H1 (cell line): Measurements from ENCODE around the gene LAMP5. TPM values are rescaled to one million over a fixed set of nuclear protein-coding genes. Genes with fewer than 3 reads are reported as not detected.

Experiments
- CTCF ChIA-PET: fragments of 300-600 bp; sonication (Branson Sonifier 250); formaldehyde crosslinking; loops from one replicate; lab custom pipeline; 2021; ENCODE audit not compliant: partially characterized antibody; lab: Charles Lee
- POLR2A ChIA-PET: fragments of 300-600 bp; sonication (Branson Sonifier 250); formaldehyde crosslinking; loops from one replicate; lab custom pipeline; 2021; ENCODE audit warnings: inconsistent platforms; ENCODE audit not compliant: partially characterized antibody; lab: Charles Lee
- DNase-seq, 2 experiments: peaks; one replicate each; pipeline versions ENCODE4 v3.0.0 to v3.0.0-alpha.2; 2010 to 2022; ENCODE audit warnings: low spot score in 2 of 2, low read depth in 1 of 2, mixed read lengths in 1 of 2
- FAIRE-seq: peaks from 2 replicates; lab custom pipeline; 2011; peaks lifted over from hg19 to GRCh38; lab: Jason Lieb, UNC
- H2AFZ ChIP-seq: 2 replicates; pipeline ENCODE4 v1.8.1; 2012; ENCODE audit warnings: low read length, inconsistent platforms
- H2AK5ac ChIP-seq: 2 replicates; pipeline ENCODE4 v1.6.1; 2013; ENCODE audit warnings: low read depth, low read length
- H2BK120ac ChIP-seq: replicated peaks from 2 replicates; pipeline ENCODE3; 2013; ENCODE audit warnings: low read depth, low read length, inconsistent platforms
- H2BK12ac ChIP-seq: 2 replicates; pipeline ENCODE4 v1.6.1; 2013; ENCODE audit warnings: low read depth, low read length
- H2BK15ac ChIP-seq: 2 replicates; pipeline ENCODE4 v1.6.1; 2013; ENCODE audit warnings: low read length
- H2BK20ac ChIP-seq: 2 replicates; pipeline ENCODE4 v1.6.1; 2013; ENCODE audit warnings: low read length
- H2BK5ac ChIP-seq: 2 replicates; pipeline ENCODE4 v1.6.1; 2013; ENCODE audit warnings: low read depth, low read length
- H3K14ac ChIP-seq: 2 replicates; pipeline ENCODE4 v1.6.1; 2013; ENCODE audit warnings: inconsistent platforms; ENCODE audit not compliant: insufficient read length
- H3K18ac ChIP-seq: 2 replicates; pipeline ENCODE4 v1.6.1; 2013; ENCODE audit warnings: low read length; ENCODE audit errors: extremely low read depth
- H3K23ac ChIP-seq: 2 replicates; pipeline ENCODE4 v1.6.1; 2013; ENCODE audit warnings: inconsistent platforms; ENCODE audit not compliant: insufficient read length
- H3K23me2 ChIP-seq: 2 replicates; pipeline ENCODE4 v1.6.1; 2013; ENCODE audit warnings: low read depth, low read length
- H3K27ac ChIP-seq: 2 replicates; pipeline ENCODE4 v1.6.1; 2011; ENCODE audit warnings: low read depth, low read length, inconsistent platforms
- H3K27me3 ChIP-seq, 4 experiments: replicated peaks in 1 of 4; 1 replicate in 1 of 4; 2 replicates in 3 of 4; pipeline versions ENCODE4 v1.6.1 to v1.8.1; 2011 to 2013; ENCODE audit warnings: low read length in 3 of 4, mild to moderate bottlenecking in 3 of 4, inconsistent platforms in 2 of 4, mixed read lengths in 2 of 4, moderate library complexity in 1 of 4; ENCODE audit not compliant: control insufficient read depth in 3 of 4, insufficient read depth in 3 of 4; ENCODE audit errors: extremely low read depth in 1 of 4
- H3K36me3 ChIP-seq, 4 experiments: 2 replicates each; pipeline versions ENCODE4 v1.6.1 to v1.8.1; 2011 to 2013; ENCODE audit warnings: mild to moderate bottlenecking in 4 of 4, low read length in 3 of 4, moderate library complexity in 2 of 4, control low read depth in 1 of 4, inconsistent platforms in 1 of 4; ENCODE audit not compliant: insufficient read depth in 4 of 4, control insufficient read depth in 2 of 4
- H3K4ac ChIP-seq: replicated peaks from 2 replicates; pipeline ENCODE3; 2013; ENCODE audit warnings: low read length, low read depth, mixed read lengths, inconsistent platforms; ENCODE audit not compliant: insufficient read length
- H3K4me1 ChIP-seq, 4 experiments: replicated peaks in 1 of 4; 1 replicate in 1 of 4; 2 replicates in 3 of 4; pipeline versions ENCODE4 v1.6.1 to v1.8.1; 2011 to 2013; ENCODE audit warnings: low read length in 3 of 4, inconsistent platforms in 2 of 4, mixed read lengths in 1 of 4; ENCODE audit not compliant: insufficient read depth in 4 of 4, control insufficient read depth in 3 of 4
- H3K4me2 ChIP-seq, 2 experiments: 2 replicates each; pipeline versions ENCODE4 v1.6.1 to v1.8.1; 2011 to 2013; ENCODE audit warnings: low read depth in 2 of 2, low read length in 2 of 2, control low read depth in 1 of 2, inconsistent platforms in 1 of 2, mild to moderate bottlenecking in 1 of 2; ENCODE audit not compliant: insufficient read depth in 1 of 2
- H3K4me3 ChIP-seq, 4 experiments: fragments of 200-600, 300-600 bp in 1 of 4; sonication (generic), shearing (Covaris generic), sonication (Bioruptor Twin) in 1 of 4; 2 replicates each; pipeline versions ENCODE4 v1.5.1 to v1.8.1; 2011 to 2016; ENCODE audit warnings: low read length in 4 of 4, low read depth in 3 of 4, control low read depth in 2 of 4, inconsistent platforms in 2 of 4, mild to moderate bottlenecking in 2 of 4, mixed read lengths in 1 of 4, moderate library complexity in 1 of 4; ENCODE audit not compliant: insufficient read depth in 2 of 4; ENCODE audit errors: extremely low read depth in 1 of 4
- H3K56ac ChIP-seq: replicated peaks from 2 replicates; pipeline ENCODE3; 2013; ENCODE audit warnings: low read depth, mild to moderate bottlenecking, mixed read lengths, low read length, inconsistent platforms; ENCODE audit not compliant: insufficient read length
- H3K79me1 ChIP-seq: 2 replicates; pipeline ENCODE4 v1.6.1; 2013; ENCODE audit warnings: low read depth, low read length, control low read depth
- H3K79me2 ChIP-seq, 2 experiments: 2 replicates each; pipeline versions ENCODE4 v1.6.1 to v1.8.1; 2012 to 2013; ENCODE audit warnings: low read length in 2 of 2, mild to moderate bottlenecking in 2 of 2, inconsistent platforms in 1 of 2; ENCODE audit not compliant: insufficient read depth in 2 of 2, control insufficient read depth in 1 of 2
- H3K9ac ChIP-seq, 4 experiments: replicated peaks in 1 of 4; 1 replicate in 1 of 4; 2 replicates in 3 of 4; pipeline versions ENCODE4 v1.6.1 to v1.8.1; 2011 to 2013; ENCODE audit warnings: low read depth in 3 of 4, low read length in 3 of 4, control low read depth in 2 of 4, mild to moderate bottlenecking in 2 of 4, moderate library complexity in 2 of 4, inconsistent platforms in 1 of 4; ENCODE audit errors: extremely low read depth in 1 of 4
- H3K9me3 ChIP-seq, 2 experiments: 2 replicates each; pipeline versions ENCODE4 v1.6.1 to v1.8.1; 2012 to 2013; ENCODE audit warnings: mild to moderate bottlenecking in 2 of 2, moderate library complexity in 2 of 2, control low read depth in 1 of 2, inconsistent platforms in 1 of 2, low read depth in 1 of 2, low read length in 1 of 2, mixed read lengths in 1 of 2; ENCODE audit not compliant: insufficient read depth in 2 of 2
- H4K20me1 ChIP-seq, 2 experiments: replicated peaks in 1 of 2; 2 replicates each; pipeline versions ENCODE3 to v1.8.1; 2011 to 2013; ENCODE audit warnings: inconsistent platforms in 2 of 2, low read length in 2 of 2, mild to moderate bottlenecking in 1 of 2; ENCODE audit not compliant: insufficient read depth in 2 of 2, control insufficient read depth in 1 of 2
- H4K5ac ChIP-seq: 2 replicates; pipeline ENCODE4 v1.6.1; 2013; ENCODE audit warnings: low read length, low read depth, mixed read lengths, inconsistent platforms; ENCODE audit not compliant: insufficient read length
- H4K8ac ChIP-seq: 2 replicates; pipeline ENCODE4 v1.8.0; 2013; ENCODE audit warnings: mild to moderate bottlenecking, moderate library complexity, low read length, inconsistent platforms; ENCODE audit not compliant: insufficient read depth; ENCODE audit errors: extremely low read depth
- H4K91ac ChIP-seq: replicated peaks from 2 replicates; pipeline ENCODE3; 2013; ENCODE audit warnings: low read length, mixed read lengths, inconsistent platforms; ENCODE audit not compliant: insufficient read length
- BCL11A ChIP-seq, 2 experiments: IDR thresholded peaks; one replicate each; pipeline ENCODE4 v1.6.1; 2011; ENCODE audit warnings: low read depth in 2 of 2, low read length in 2 of 2, mild to moderate bottlenecking in 2 of 2
- POLR2AphosphoS5 ChIP-seq: IDR thresholded peaks from 2 replicates; pipeline ENCODE4 v1.6.1; 2011; ENCODE audit warnings: low read depth, low read length
- POU5F1 ChIP-seq: IDR thresholded peaks from 2 replicates; pipeline ENCODE4 v1.6.1; 2011; ENCODE audit warnings: low read depth, mild to moderate bottlenecking, low read length, moderate library complexity
- RFX5 ChIP-seq: IDR thresholded peaks from 2 replicates; pipeline ENCODE4 v1.6.1; 2011; ENCODE audit warnings: low read depth, low read length, improper control_type of control experiment, borderline replicate concordance
- WGBS, 2 experiments: shearing (Covaris generic) in 1 of 2; methylation state at CpG; one replicate each; pipeline versions ENCODE4 v1.1.6 to v1.1.7; 2013 to 2015; ENCODE audit warnings: low lambda C conversion rate in 2 of 2, mixed read lengths in 2 of 2, inconsistent platforms in 1 of 2, low coverage in 1 of 2, missing lambda C conversion rate in 1 of 2; ENCODE audit not compliant: insufficient replicate concordance in 2 of 2, insufficient coverage in 1 of 2, insufficient read length in 1 of 2; ENCODE audit errors: extremely low coverage in 1 of 2, missing lambda C conversion rate in 1 of 2; 5-methylcytosine and 5-hydroxymethylcytosine counted together
- polyA plus RNA-seq, 7 experiments: library from polyadenylated mRNA; depleted of rRNA in 3 of 7; stranded (reverse) in 5 of 7; unstranded in 2 of 7; fragments of >200 nt in 5 of 7; fragments of 200-250 nt in 2 of 7; gene quantifications; 1 replicate in 5 of 7; 2 replicates in 1 of 7; 4 replicates in 1 of 7; pipeline versions ENCODE4 v1.2.1 to v1.2.3, GENCODE V29; 2011 to 2013; ENCODE audit warnings: missing spikeins in 2 of 7, mixed read lengths in 2 of 7
- total RNA-seq: library from RNA; stranded (reverse); fragmentation: NEBNext Ultra II Directional; extraction: Animal tissue kit (Norgen Biotek cat#: 25700); gene quantifications from 2 replicates; pipeline ENCODE4 v1.2.1, GENCODE V29; 2021

The LAMP5 gene
- total and polyA plus RNA-seq, 2 of the 8 experiments (the other 6 are each of a cell fraction or from before 2014, with no cell fraction given): 0.22 to 1.9 TPM

GRCh38 chr20:9573335-9574151 lies 59.2 kb downstream of the LAMP5 start:
- peak overlapping the region; percentile 85 for H2BK120ac ChIP-seq
- ChIA-PET POLR2A (interaction anchor here (1.1 to 1.7 kb wide), 4 partner anchors 14 to 70 kb away, joined by 3 to 5 read pairs (median 4); partner anchors contain the start of gene LAMP5), CTCF (interaction anchor here (0.7 to 2.1 kb wide), 7 partner anchors 10 to 106 kb away, joined by 3 to 7 read pairs (median 4); no protein-coding TSS in a partner anchor)
- H3K56ac ChIP-seq: no peak overlapping the region
- peaks cover 20 to 43% (median 30%) of the 10 kb centered on the region in 4 experiments for H3K4me1 ChIP-seq
- no peak overlapping the region for H3K23ac ChIP-seq
- H3K79me2 ChIP-seq: no peaks in the 10 kb centered on the region
- FAIRE-seq (no peak), DNase-seq (peak in 1 of 2 experiments; percentile 53)
- WGBS, 2 experiments: 12% methylated on average over 13 of the region's 13 CpGs; no CpG with 5 or more reads in 1 of the 2 experiments
- no peak overlapping the region for H3K27ac ChIP-seq
- peak overlapping the region; percentile 94 for H2BK20ac ChIP-seq
- 0 out of 2 replicates have a peak, but pooled peaks cover 2% of the 10 kb centered on the region for H3K23me2 ChIP-seq
- H4K91ac ChIP-seq: peak overlapping the region; percentile 97
- H2BK12ac ChIP-seq: peak overlapping the region; percentile 100
- no peaks in the 10 kb centered on the region for H3K79me1 ChIP-seq
- H3K18ac ChIP-seq: peak overlapping the region; percentile 85
- no peak overlapping the region for H3K14ac ChIP-seq
- H3K4ac ChIP-seq: peak overlapping the region; percentile 88
- no peak overlapping the region for H4K5ac ChIP-seq
- H2BK15ac ChIP-seq: no peak overlapping the region
- H2AFZ ChIP-seq: no peak overlapping the region
- peak overlapping the region; percentile 98; the same call in 1 of the 2 replicates for H2AK5ac ChIP-seq
- peak overlapping the region; percentile 65 to 70 for H3K4me2 ChIP-seq
- H4K8ac ChIP-seq: no peak overlapping the region
- TF ChIP-seq RFX5 (no peak), POU5F1 (no peak), BCL11A (IDR thresholded peaks at IDR 0.05; ENCODE audit: low read depth in 2 of 2, low read length in 2 of 2) (no peak), POLR2AphosphoS5 (peak; percentile 48)
- H2BK5ac ChIP-seq: peak overlapping the region; percentile 92; the same call in 1 of the 2 replicates
- H3K4me3 ChIP-seq: peak overlapping the region in 1 of 4 experiments; percentile 45; a peak in 4 of 8 replicates
- peaks cover 0 to 36% (median 17%) of the 10 kb centered on the region in 4 experiments; a peak in 6 of 7 replicates for H3K27me3 ChIP-seq
- 0 out of 7 replicates have a peak overlapping the region, but pooled peaks of 1 of the 4 experiments have one; percentile 1 for H3K9ac ChIP-seq
- H3K36me3 ChIP-seq: no peaks in the 10 kb centered on the region
- H4K20me1 ChIP-seq: no peaks in the 10 kb centered on the region
- 0 out of 4 replicates have a peak, but pooled peaks cover 2 to 3% of the 10 kb centered on the region in 2 experiments for H3K9me3 ChIP-seq
